ENCODE data around the gene C3orf80.
A peak's percentile ranks its signal among the peaks of the same experiment; 100 is the strongest.
"Not testable (repeated sequence)": the region's sequence is repeated elsewhere in the genome, so short reads cannot be mapped to it uniquely, and the experiment has no call there.

C3orf80 gene

GRCh38 chr3:160225176-160226025, at the start of gene C3orf80:
Gene C3orf80 (plus strand): TSS chr3:160225422. CDS start chr3:160225636, 214 bp downstream.
- DNase-seq (ENCODE audit: low spot score), result peak; percentile 80
- TF ChIP-seq CTCF (IDR thresholded peaks at IDR 0.05; ENCODE audit: extremely low read depth, missing control alignments), result peak; percentile 25

GRCh38 chr3:160176923-160177322, 48.3 kb upstream of the C3orf80 start:
- no peak for TF ChIP-seq CTCF (IDR thresholded peaks at IDR 0.05; ENCODE audit: extremely low read depth, missing control alignments)
- DNase-seq (ENCODE audit: low spot score), result no peak

GRCh38 chr3:160178661-160179060, 46.6 kb upstream of the C3orf80 start:
- not testable (repeated sequence) for DNase-seq (ENCODE audit: low spot score)

DNA sequence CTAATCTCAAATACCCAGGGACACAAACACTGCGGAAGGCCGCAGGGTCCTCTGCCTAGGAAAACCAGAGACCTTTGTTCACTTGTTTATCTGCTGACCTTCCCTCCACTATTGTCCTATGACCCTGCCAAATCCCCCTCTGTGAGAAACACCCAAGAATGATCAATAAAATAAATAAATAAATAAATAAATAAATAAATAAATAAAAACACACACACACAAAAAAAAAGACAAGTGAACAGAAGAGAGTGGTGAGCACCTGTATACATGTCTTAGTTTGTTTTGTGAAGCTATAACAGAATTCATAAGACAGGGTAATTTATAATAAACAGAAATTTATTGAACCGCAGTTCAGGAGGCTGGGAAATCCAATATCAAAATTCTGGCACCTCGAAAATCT, 45.8 kb upstream of the C3orf80 start:
- DNase-seq (ENCODE audit: low spot score), result not testable (repeated sequence)

DNA sequence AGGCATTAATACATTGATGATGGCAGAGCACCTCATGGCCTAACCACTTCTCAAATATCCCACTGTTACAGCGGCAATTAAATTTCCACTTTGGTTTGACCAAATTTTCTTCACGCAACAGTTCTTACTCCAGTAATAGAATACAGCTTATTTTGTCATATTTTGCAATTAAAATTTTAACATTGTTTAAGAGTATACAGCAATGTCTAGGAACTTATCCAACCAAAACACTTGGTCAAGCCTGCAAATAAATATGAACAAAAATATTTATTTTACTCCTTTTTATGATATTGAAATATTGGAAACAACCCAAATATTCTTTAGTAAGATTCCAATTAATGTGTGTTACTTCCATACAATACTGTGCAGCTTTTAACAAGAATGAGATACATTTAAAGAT, 45.3 kb upstream of the C3orf80 start:
- TF ChIP-seq CTCF (IDR thresholded peaks at IDR 0.05; ENCODE audit: extremely low read depth, missing control alignments), result no peak
- DNase-seq (ENCODE audit: low spot score), result no peak

- TF ChIP-seq CTCF (IDR thresholded peaks at IDR 0.05; ENCODE audit: extremely low read depth, missing control alignments), result no peak
- DNase-seq (ENCODE audit: low spot score), result no peak
Measured at GRCh38 chr3:160180581-160181216, 44.5 kb upstream of the C3orf80 start.

DNA sequence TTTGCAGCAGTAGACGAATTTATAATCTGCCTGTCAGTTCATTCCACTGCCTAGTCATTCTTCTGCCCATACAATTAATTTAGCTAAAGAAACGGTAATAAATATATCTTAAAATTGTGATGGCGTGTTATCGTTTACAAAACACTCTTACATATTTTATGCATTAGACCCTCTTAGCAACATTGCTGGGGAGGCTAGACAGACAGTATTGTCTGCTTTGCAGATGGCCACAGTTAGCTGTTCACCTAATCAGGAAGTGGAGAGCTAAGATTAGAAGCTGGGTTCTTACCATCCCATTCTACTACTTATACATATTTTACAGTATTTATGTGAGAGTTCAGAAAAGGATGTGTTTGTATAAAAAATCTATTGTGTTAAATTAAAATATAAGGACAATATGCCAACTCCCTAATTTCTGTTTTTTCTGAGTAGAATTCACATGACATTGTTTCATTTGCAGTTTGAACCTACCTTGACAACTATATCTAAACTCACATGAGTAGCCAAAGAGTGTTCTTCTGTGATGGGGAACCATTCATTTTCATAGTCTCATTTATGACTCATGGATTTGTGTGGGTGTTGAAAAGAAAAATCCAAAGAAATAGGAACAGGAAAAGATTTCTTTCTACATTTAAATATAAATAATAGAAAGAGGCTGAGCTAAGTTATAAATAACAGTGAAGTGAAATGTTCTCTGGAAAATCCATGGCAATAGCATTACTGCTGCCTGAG, 41.7 kb upstream of the C3orf80 start:
- no peak for TF ChIP-seq CTCF (IDR thresholded peaks at IDR 0.05; ENCODE audit: extremely low read depth, missing control alignments)
- DNase-seq (ENCODE audit: low spot score), result no peak

GRCh38 chr3:160184655-160185054, 40.6 kb upstream of the C3orf80 start:
- no peak for DNase-seq (ENCODE audit: low spot score)
- TF ChIP-seq CTCF (IDR thresholded peaks at IDR 0.05; ENCODE audit: extremely low read depth, missing control alignments), result no peak
